Calu3 (cell line): Measurements from ENCODE around the gene GFRA1. TPM values are rescaled to one million over a fixed set of nuclear protein-coding genes. Genes with fewer than 3 reads are reported as not detected.

Source experiments
- BruUV-seq: library from RNA; stranded (reverse); fragments of 400-500 nt; replicated peaks from 2 replicates; lab custom pipeline; 2021; lab: Mats Ljungman, UMichigan
- CTCF ChIA-PET: fragments of 300-600 bp; sonication (Branson Sonifier 250); formaldehyde crosslinking; loops from one replicate; lab custom pipeline; 2022; ENCODE audit warnings: antibody characterized with exemption; lab: Charles Lee
- DNase-seq: peaks from one replicate; pipeline ENCODE4 v3.0.0; 2022
- H3K27ac Mint-ChIP-seq: one replicate; pipeline ENCODE4 v1.8.0; 2022; ENCODE audit warnings: mixed read lengths; ENCODE audit not compliant: unreplicated experiment
- H3K27me3 Mint-ChIP-seq: one replicate; pipeline ENCODE4 v1.8.0; 2022; ENCODE audit warnings: mixed read lengths; ENCODE audit not compliant: unreplicated experiment
- H3K36me3 Mint-ChIP-seq: one replicate; pipeline ENCODE4 v1.8.0; 2022; ENCODE audit warnings: mild to moderate bottlenecking, moderate library complexity, mixed read lengths; ENCODE audit not compliant: insufficient read depth, unreplicated experiment
- H3K4me1 Mint-ChIP-seq: one replicate; pipeline ENCODE4 v1.8.0; 2022; ENCODE audit warnings: mild to moderate bottlenecking, low read depth, mixed read lengths; ENCODE audit not compliant: unreplicated experiment
- H3K4me3 Mint-ChIP-seq: one replicate; pipeline ENCODE4 v1.8.0; 2022; ENCODE audit warnings: mild to moderate bottlenecking, low read depth, moderate library complexity, mixed read lengths; ENCODE audit not compliant: unreplicated experiment
- H3K9me3 Mint-ChIP-seq: one replicate; pipeline ENCODE4 v1.8.0; 2022; ENCODE audit warnings: low read depth, mixed read lengths; ENCODE audit not compliant: unreplicated experiment
- intact Hi-C: fragments of 100-400 bp; cut with micrococcal nuclease; formaldehyde crosslinking; loops from one replicate; pipeline ENCODE4 v1.10.0; 2022; ENCODE audit not compliant: unreplicated experiment
- total RNA-seq: library from RNA; stranded (reverse); gene quantifications from 2 replicates; pipeline ENCODE4 v1.2.3, GENCODE V29; 2022
- TF ChIP-seq, protein P1 (sequence below): fragments of 200-600 bp; IDR thresholded peaks from one replicate; pipeline ENCODE4 v1.8.0; 2022; ENCODE audit warnings: antibody characterized with exemption; ENCODE audit not compliant: unreplicated experiment

The GFRA1 gene
- total RNA-seq, 1 experiment from 2014 or later = not detected

DNA sequence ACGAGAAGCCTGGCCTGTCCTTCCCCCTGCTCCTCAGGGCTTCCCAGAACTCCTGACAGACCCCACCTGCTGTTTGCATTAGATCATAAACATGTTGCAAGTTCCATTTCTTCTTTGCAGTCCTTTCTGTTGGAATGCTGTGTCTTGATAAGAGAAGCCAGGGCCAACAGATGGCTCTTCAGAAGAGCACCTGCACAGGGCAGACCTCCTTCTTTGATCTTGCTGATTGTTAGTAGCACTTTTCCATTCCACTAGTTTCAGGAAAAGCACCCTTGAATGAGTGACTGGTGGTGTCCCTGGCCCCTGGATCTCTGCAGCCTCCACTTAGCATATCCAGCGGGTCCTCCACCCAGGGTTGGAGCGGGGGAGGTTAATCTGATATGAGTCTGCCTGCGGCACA lies 243.2 kb downstream of the GFRA1 start:
- BruUV-seq = no TSS peak
- H3K27ac Mint-ChIP-seq = no peak overlapping the region
- DNase-seq = no peak
- no peaks in the 10 kb centered on the region for H3K36me3 Mint-ChIP-seq
- no peaks in the 10 kb centered on the region for H3K27me3 Mint-ChIP-seq
- TF ChIP-seq, protein P1, sequence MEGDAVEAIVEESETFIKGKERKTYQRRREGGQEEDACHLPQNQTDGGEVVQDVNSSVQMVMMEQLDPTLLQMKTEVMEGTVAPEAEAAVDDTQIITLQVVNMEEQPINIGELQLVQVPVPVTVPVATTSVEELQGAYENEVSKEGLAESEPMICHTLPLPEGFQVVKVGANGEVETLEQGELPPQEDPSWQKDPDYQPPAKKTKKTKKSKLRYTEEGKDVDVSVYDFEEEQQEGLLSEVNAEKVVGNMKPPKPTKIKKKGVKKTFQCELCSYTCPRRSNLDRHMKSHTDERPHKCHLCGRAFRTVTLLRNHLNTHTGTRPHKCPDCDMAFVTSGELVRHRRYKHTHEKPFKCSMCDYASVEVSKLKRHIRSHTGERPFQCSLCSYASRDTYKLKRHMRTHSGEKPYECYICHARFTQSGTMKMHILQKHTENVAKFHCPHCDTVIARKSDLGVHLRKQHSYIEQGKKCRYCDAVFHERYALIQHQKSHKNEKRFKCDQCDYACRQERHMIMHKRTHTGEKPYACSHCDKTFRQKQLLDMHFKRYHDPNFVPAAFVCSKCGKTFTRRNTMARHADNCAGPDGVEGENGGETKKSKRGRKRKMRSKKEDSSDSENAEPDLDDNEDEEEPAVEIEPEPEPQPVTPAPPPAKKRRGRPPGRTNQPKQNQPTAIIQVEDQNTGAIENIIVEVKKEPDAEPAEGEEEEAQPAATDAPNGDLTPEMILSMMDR = no peak
- intact Hi-C loops = no loop called here
- H3K4me1 Mint-ChIP-seq = no peaks in the 10 kb centered on the region
- no peak overlapping the region for H3K4me3 Mint-ChIP-seq
- CTCF ChIA-PET = no interaction called here
- peaks cover 9% of the 10 kb centered on the region for H3K9me3 Mint-ChIP-seq

GRCh38 chr10:116027355-116027754 lies 245.7 kb downstream of the GFRA1 start:
- no peaks in the 10 kb centered on the region for H3K36me3 Mint-ChIP-seq
- TF ChIP-seq, protein P1 = no peak
- H3K4me1 Mint-ChIP-seq = no peaks in the 10 kb centered on the region
- H3K4me3 Mint-ChIP-seq = no peak overlapping the region
- DNase-seq = no peak
- no peak overlapping the region for H3K27ac Mint-ChIP-seq
- BruUV-seq = no TSS peak
- peaks cover 3% of the 10 kb centered on the region for H3K9me3 Mint-ChIP-seq
- intact Hi-C loops = no loop called here
- CTCF ChIA-PET = no interaction called here
- no peaks in the 10 kb centered on the region for H3K27me3 Mint-ChIP-seq

DNA sequence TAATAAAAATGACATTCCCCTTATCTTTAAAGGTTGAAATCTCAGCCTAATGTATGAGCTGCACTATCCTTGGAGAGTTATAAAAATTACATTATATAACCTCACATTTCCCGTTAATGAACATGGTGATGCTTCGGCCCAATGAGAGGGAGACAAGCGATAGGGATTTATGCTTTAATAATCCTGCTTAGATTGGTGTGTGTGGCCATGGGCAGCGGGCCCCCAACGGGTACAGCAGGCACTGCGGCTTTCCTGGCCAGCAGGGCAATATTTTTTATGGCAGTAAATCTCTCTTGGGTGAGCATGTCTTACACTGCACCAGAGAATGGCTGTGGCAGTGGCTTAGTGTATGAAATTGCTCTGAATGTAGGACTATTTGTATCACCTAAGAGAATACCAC lies 246.3 kb downstream of the GFRA1 start:
- intact Hi-C loops = no loop called here
- TF ChIP-seq, protein P1 = no peak
- Mint-ChIP-seq H3K4me1 (no peaks in the 10 kb centered on the region), H3K9me3 (peaks cover 3% of the 10 kb centered on the region), H3K27ac (no peak overlapping the region), H3K4me3 (no peak overlapping the region), H3K36me3 (no peaks in the 10 kb centered on the region), H3K27me3 (no peaks in the 10 kb centered on the region)
- DNase-seq = no peak
- no TSS peak for BruUV-seq
- CTCF ChIA-PET = no interaction called here

DNA sequence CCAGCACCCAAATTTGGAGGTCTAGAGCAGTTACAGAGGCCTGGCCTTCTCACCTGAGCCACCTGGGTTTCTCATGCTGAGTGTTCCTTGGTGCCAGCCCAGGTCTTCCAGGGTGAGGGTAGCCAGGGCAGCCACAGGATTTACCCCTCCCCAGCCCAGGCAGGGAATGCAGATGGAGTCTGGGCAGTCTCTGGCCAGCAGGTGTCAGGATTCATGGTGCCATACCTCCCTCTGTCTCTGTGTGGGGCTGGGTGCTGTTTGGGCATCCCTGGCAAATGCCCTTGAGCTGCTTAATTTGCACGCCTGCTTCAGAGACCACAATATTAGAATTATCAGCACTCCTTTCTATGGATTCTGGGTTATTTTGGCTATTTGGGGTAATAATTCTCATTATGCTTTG lies 246.7 kb downstream of the GFRA1 start:
- no peaks in the 10 kb centered on the region for H3K4me1 Mint-ChIP-seq
- no peak overlapping the region for H3K4me3 Mint-ChIP-seq
- no peaks in the 10 kb centered on the region for H3K36me3 Mint-ChIP-seq
- H3K9me3 Mint-ChIP-seq = peaks cover 3% of the 10 kb centered on the region
- CTCF ChIA-PET = no interaction called here
- TF ChIP-seq, protein P1 = no peak
- DNase-seq = no peak
- intact Hi-C loops = no loop called here
- H3K27ac Mint-ChIP-seq = no peak overlapping the region
- H3K27me3 Mint-ChIP-seq = no peaks in the 10 kb centered on the region
- no TSS peak for BruUV-seq
